ENCODE data around the gene HBS1L. TPM values are rescaled to one million over a fixed set of nuclear protein-coding genes. Genes with fewer than 3 reads are reported as not detected.

HBS1L gene
- polyA plus RNA-seq, 1 of the 3 experiments (the other 2 are of a cell fraction): 19.0 TPM

DNA sequence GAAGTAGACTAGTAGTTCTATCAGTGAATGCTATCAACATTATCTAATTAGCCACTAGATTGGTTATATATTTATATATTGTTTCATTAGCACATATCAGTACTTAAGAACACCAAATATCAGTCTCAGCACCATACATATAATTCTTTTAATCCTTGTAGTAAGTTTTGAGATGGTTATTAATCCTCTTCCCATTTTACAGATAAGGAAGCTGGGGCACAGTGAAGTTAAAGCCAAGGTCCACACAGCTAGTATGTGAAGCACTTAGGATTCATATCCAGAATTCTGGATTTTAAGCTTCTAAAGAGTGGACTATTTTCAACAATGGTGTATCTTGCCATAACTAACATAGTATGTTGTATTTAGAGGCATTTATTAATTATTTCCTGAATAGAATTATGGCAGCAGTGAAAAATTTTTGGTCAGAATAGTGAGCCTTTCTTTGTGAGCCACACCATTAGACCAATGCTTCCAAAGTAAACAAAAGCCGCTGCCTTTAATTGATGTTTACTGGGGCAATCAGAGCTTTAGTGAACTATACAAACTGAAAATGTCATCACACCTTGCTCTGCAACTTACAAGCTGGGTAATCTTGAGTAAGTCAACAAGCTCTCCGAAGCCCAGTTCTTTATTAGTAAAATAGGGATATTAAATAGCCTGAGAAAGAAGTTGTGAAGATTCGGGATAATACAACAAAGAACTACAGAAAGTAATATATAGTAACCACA lies 41.9 kb upstream of the HBS1L start:
- Histone ChIP-seq H2AFZ (ENCODE audit: low read depth) (no peak overlapping the region), H3K9me3 (no peaks in the 10 kb centered on the region; the same call in 1 of the 2 replicates), H3K36me3 (replicated peaks in 1 of 2; ENCODE audit: control insufficient read depth in 1 of 2, insufficient read depth in 2 of 2, low read length in 1 of 2) (no peaks in the 10 kb centered on the region), H3K27ac (ENCODE audit: low read depth in 2 of 2, low read length in 1 of 2) (no peak overlapping the region), H4K20me1 (ENCODE audit: insufficient read depth) (no peaks in the 10 kb centered on the region), H3K4me1 (ENCODE audit: control insufficient read depth in 1 of 2, insufficient read depth in 2 of 2, low read depth in 1 of 2, low read length in 1 of 2) (no peaks in the 10 kb centered on the region), H3K9ac (no peak overlapping the region), H3K27me3 (ENCODE audit: insufficient read depth) (no peaks in the 10 kb centered on the region), H3K79me2 (ENCODE audit: insufficient read depth) (no peaks in the 10 kb centered on the region), H3K4me2 (no peak overlapping the region), H3K4me3 (ENCODE audit: low read depth in 2 of 2, low read length in 1 of 2) (no peak overlapping the region), H3F3A (replicated peaks; ENCODE audit: insufficient read depth) (peaks cover 5% of the 10 kb centered on the region), H3K9me2 (no peaks in the 10 kb centered on the region)
- TF ChIP-seq, protein P1, sequence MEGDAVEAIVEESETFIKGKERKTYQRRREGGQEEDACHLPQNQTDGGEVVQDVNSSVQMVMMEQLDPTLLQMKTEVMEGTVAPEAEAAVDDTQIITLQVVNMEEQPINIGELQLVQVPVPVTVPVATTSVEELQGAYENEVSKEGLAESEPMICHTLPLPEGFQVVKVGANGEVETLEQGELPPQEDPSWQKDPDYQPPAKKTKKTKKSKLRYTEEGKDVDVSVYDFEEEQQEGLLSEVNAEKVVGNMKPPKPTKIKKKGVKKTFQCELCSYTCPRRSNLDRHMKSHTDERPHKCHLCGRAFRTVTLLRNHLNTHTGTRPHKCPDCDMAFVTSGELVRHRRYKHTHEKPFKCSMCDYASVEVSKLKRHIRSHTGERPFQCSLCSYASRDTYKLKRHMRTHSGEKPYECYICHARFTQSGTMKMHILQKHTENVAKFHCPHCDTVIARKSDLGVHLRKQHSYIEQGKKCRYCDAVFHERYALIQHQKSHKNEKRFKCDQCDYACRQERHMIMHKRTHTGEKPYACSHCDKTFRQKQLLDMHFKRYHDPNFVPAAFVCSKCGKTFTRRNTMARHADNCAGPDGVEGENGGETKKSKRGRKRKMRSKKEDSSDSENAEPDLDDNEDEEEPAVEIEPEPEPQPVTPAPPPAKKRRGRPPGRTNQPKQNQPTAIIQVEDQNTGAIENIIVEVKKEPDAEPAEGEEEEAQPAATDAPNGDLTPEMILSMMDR (IDR thresholded peaks at IDR 0.05): no peak
- TF ChIP-seq RXRA (IDR thresholded peaks at IDR 0.05; ENCODE audit: borderline replicate concordance, low read depth) (no peak), ZBTB33 (IDR thresholded peaks at IDR 0.05; ENCODE audit: borderline replicate concordance, low read depth) (no peak), RAD21 (IDR thresholded peaks at IDR 0.05; ENCODE audit: low read length) (no peak), FOXJ3 (CRISPR knock-in tag; IDR thresholded peaks at IDR 0.05) (no peak), GATA2 (CRISPR knock-in tag; IDR thresholded peaks at IDR 0.05) (no peak), TAF1 (IDR thresholded peaks at IDR 0.05; ENCODE audit: borderline replicate concordance, low read depth, low read length) (no peak), NFIC (IDR thresholded peaks at IDR 0.05; ENCODE audit: borderline replicate concordance) (no peak), YY1 (IDR thresholded peaks at IDR 0.05; ENCODE audit: low read depth) (no peak), MEF2A (IDR thresholded peaks at IDR 0.05; ENCODE audit: borderline replicate concordance, low read depth) (no peak), SMC3 (IDR thresholded peaks at IDR 0.05; ENCODE audit: low read depth, low read length) (no peak), POLR2AphosphoS5 (IDR thresholded peaks at IDR 0.05; ENCODE audit: low read depth, low read length) (no peak), RFX5 (IDR thresholded peaks at IDR 0.05; ENCODE audit: low read length) (no peak), CHD2 (IDR thresholded peaks at IDR 0.05; ENCODE audit: low read length, partially characterized antibody) (no peak), PBX3 (IDR thresholded peaks at IDR 0.05) (no peak)
- TF ChIP-seq, protein P2, sequence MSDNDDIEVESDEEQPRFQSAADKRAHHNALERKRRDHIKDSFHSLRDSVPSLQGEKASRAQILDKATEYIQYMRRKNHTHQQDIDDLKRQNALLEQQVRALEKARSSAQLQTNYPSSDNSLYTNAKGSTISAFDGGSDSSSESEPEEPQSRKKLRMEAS (IDR thresholded peaks at IDR 0.05; ENCODE audit: low read depth): no peak
- no peak for DNase-seq
- ChIA-PET CTCF (interaction anchor here (0.7 kb wide), 2 partner anchors 93 to 116 kb away, joined by 3 to 5 read pairs; no protein-coding TSS in a partner anchor), POLR2A (no interaction called here)
- WGBS (ENCODE audit: low lambda C conversion rate): 86% methylated on average over 3 of the region's 3 CpGs
